Fibroblast of lung (primary cell): Measurements from ENCODE around the gene PNMA1.

Source experiments
- EZH2 ChIP-seq: IDR thresholded peaks from 2 replicates; pipeline ENCODE4 v1.5.1; 2012; ENCODE audit warnings: low read length, control low read depth, mild to moderate bottlenecking; ENCODE audit errors: missing control alignments
- TF ChIP-seq, protein P1 (sequence below), 2 donors: IDR thresholded peaks in 1 of 2; conservative IDR thresholded peaks in 1 of 2; 1 replicate in 1 of 2; 2 replicates in 1 of 2; pipeline ENCODE4 v1.5.1; 2011 to 2012; ENCODE audit warnings: low read length in 2 of 2, control low read depth in 1 of 2, inconsistent platforms in 1 of 2, low read depth in 1 of 2, mild to moderate bottlenecking in 1 of 2

DNA sequence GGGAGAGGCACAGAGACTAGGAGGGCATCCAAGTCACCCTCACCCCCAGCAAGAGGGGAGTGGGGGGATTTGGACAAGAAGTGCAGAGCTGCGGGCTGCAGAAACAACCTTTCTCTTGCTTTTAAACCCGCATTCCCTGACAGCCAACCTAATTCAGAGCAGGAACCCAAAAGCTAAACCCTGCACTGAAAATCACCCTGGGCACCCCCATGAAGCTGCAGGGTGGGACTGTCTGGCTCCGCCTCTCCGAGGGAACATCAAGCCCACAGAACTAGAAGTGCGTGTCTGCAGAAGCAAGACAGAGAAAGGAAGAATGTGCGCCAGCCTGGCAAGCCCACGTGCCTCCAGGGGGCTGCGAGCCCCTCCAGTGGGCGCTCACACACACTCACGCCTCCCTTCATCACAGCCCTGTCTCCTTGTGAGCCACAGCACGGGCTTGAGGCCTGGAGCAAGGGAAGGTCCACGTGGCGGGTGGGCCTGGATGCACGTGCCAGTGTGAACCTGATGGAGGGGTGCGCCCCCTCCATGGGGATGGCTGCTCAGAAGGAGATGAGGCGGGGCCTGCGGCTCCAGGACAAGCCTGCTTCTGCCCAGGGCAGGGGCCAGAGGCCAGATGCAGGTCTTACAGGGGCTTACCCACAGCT is 27.8 kb upstream of the PNMA1 start:
- TF ChIP-seq, protein P1, sequence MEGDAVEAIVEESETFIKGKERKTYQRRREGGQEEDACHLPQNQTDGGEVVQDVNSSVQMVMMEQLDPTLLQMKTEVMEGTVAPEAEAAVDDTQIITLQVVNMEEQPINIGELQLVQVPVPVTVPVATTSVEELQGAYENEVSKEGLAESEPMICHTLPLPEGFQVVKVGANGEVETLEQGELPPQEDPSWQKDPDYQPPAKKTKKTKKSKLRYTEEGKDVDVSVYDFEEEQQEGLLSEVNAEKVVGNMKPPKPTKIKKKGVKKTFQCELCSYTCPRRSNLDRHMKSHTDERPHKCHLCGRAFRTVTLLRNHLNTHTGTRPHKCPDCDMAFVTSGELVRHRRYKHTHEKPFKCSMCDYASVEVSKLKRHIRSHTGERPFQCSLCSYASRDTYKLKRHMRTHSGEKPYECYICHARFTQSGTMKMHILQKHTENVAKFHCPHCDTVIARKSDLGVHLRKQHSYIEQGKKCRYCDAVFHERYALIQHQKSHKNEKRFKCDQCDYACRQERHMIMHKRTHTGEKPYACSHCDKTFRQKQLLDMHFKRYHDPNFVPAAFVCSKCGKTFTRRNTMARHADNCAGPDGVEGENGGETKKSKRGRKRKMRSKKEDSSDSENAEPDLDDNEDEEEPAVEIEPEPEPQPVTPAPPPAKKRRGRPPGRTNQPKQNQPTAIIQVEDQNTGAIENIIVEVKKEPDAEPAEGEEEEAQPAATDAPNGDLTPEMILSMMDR (conservative IDR thresholded peaks at IDR 0.05 in 1 of 2, IDR thresholded peaks at IDR 0.05 in 1 of 2; ENCODE audit: low read depth in 1 of 2, low read length in 2 of 2): no peak
- no peak for TF ChIP-seq EZH2
